Subcutaneous adipose tissue (tissue), 4 donors: Measurements from ENCODE around the gene EXD3. TPM values are rescaled to one million over a fixed set of nuclear protein-coding genes. Genes with fewer than 3 reads are reported as not detected.

Source experiments
- CTCF ChIP-seq: fragments of 450-650 bp; IDR thresholded peaks from one replicate; pipeline ENCODE4 v1.5.1; 2016; ENCODE audit warnings: low read depth, mild to moderate bottlenecking, control low read depth, antibody characterized with exemption, moderate library complexity
- total RNA-seq, 4 donors: library from RNA; depleted of rRNA; stranded (reverse); fragments of >200 nt; gene quantifications; one replicate each; pipeline ENCODE4 v1.1.0, GENCODE V29; 2016

EXD3 gene
- total RNA-seq, 4 donors from 2014 or later, result 7.5 to 44.6 (median 10.5) TPM

GRCh38 chr9:137396634-137397367, 26.2 kb downstream of the EXD3 start:
- TF ChIP-seq CTCF, result no peak

GRCh38 chr9:137396227-137396626, 26.7 kb downstream of the EXD3 start:
- no peak for TF ChIP-seq CTCF

- TF ChIP-seq CTCF, result no peak
These were observed 27.3 kb downstream of the EXD3 start for GRCh38 chr9:137395666-137396010.

- TF ChIP-seq CTCF, result no peak
These were observed 27.9 kb downstream of the EXD3 start for GRCh38 chr9:137394866-137395665.

- TF ChIP-seq CTCF, result no peak
These were observed 29.5 kb downstream of the EXD3 start for GRCh38 chr9:137393176-137394150.

GRCh38 chr9:137392232-137393007, 30.5 kb downstream of the EXD3 start:
- no peak for TF ChIP-seq CTCF
